ENCODE data around the gene MYO7B. TPM values are rescaled to one million over a fixed set of nuclear protein-coding genes. Genes with fewer than 3 reads are reported as not detected.

MYO7B gene
- polyA plus RNA-seq, 1 of the 3 experiments (the other 2 are of a cell fraction): 0.08 TPM

DNA sequence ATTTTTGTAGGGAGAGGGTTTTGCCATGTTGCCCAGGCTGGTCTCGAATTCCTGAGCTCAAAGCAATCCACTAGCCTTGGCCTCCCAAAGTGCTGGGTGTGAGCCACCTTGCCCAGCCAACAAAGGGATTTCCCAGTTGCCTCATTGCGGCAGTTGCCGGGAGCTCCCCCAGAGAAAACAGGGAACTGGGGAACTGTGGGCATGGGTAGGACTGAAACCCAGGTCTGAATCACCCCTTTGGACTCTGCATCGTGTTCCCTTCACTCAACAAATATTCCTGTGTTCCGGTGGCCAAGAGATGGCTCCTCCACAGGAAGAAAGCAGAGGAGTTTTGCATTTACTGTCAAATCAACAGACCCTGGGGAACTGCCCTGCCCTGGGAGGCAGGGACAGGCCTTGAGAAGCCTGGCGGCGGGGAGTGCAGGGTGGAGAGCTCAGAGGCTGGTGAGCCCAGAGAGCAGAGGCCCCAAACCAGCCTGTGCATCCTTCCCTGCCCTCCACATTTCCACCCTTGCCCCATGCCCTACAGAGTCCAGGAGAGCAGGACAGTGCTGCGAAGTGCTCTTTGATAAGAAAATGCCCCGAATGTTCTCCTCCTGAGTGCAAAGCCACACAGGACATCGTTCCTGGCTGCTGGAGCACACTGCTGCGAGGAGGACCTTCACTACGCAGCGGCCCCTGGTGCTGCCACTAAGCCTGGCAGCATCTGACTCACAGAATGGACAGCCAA is 24.9 kb downstream of the MYO7B start:
- 85% methylated on average over 8 of the region's 13 CpGs for WGBS (ENCODE audit: low lambda C conversion rate)
- H3K36me3 ChIP-seq (replicated peaks in 1 of 2; ENCODE audit: control insufficient read depth in 1 of 2, insufficient read depth in 2 of 2, low read length in 1 of 2): no peaks in the 10 kb centered on the region
- ChIA-PET POLR2A (no interaction called here), CTCF (no interaction called here)
- H3K79me2 ChIP-seq (ENCODE audit: insufficient read depth): no peaks in the 10 kb centered on the region
- H3K9me3 ChIP-seq: no peaks in the 10 kb centered on the region
- H3K27me3 ChIP-seq (ENCODE audit: insufficient read depth): no peaks in the 10 kb centered on the region; the same call in 1 of the 2 replicates
- H3F3A ChIP-seq (replicated peaks; ENCODE audit: insufficient read depth): no peaks in the 10 kb centered on the region
- no peaks in the 10 kb centered on the region for H3K9me2 ChIP-seq
- TF ChIP-seq EP300 (IDR thresholded peaks at IDR 0.05; ENCODE audit: borderline replicate concordance in 1 of 2, low read depth in 1 of 2, low read length in 1 of 2): no peak
- TF ChIP-seq JUND (IDR thresholded peaks at IDR 0.05): no peak
- no peak for TF ChIP-seq TAF1 (IDR thresholded peaks at IDR 0.05; ENCODE audit: borderline replicate concordance, low read depth, low read length)
- no peaks in the 10 kb centered on the region for H4K20me1 ChIP-seq (ENCODE audit: insufficient read depth)
- H3K4me2 ChIP-seq: no peak overlapping the region
- no peak overlapping the region for H3K27ac ChIP-seq (ENCODE audit: low read depth in 2 of 2, low read length in 1 of 2)
- H2AFZ ChIP-seq (ENCODE audit: low read depth): no peak overlapping the region
- no peak for DNase-seq
- no peaks in the 10 kb centered on the region for H3K4me1 ChIP-seq (ENCODE audit: control insufficient read depth in 1 of 2, insufficient read depth in 2 of 2, low read depth in 1 of 2, low read length in 1 of 2)
- no peak overlapping the region for H3K9ac ChIP-seq
- H3K4me3 ChIP-seq (ENCODE audit: low read depth in 2 of 2, low read length in 1 of 2): no peak overlapping the region

DNA sequence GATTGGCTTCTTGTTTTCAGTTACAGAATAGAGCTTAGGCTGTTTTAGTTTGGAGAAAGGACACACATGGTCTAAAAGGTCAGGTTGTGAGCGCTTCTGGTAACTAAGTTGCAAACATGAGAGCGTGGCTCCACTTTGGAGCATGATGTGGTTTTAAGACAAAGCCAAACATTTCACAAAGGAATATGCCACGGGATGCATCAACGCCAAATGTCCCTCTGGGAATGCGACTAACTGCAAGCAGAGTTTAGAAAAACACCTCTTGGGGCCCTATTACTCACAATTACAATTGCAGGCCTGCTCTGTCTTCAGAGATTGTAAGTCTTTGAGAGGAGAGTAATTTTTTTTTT is 25.4 kb downstream of the MYO7B start:
- Histone ChIP-seq H4K20me1 (ENCODE audit: insufficient read depth) (no peaks in the 10 kb centered on the region), H3K9ac (no peak overlapping the region), H3F3A (replicated peaks; ENCODE audit: insufficient read depth) (no peaks in the 10 kb centered on the region), H3K4me3 (ENCODE audit: low read depth in 2 of 2, low read length in 1 of 2) (no peak overlapping the region), H3K9me2 (no peaks in the 10 kb centered on the region), H3K27me3 (ENCODE audit: insufficient read depth) (no peaks in the 10 kb centered on the region; the same call in 1 of the 2 replicates), H3K79me2 (ENCODE audit: insufficient read depth) (no peaks in the 10 kb centered on the region), H3K4me1 (ENCODE audit: control insufficient read depth in 1 of 2, insufficient read depth in 2 of 2, low read depth in 1 of 2, low read length in 1 of 2) (no peaks in the 10 kb centered on the region), H3K27ac (ENCODE audit: low read depth in 2 of 2, low read length in 1 of 2) (no peak overlapping the region), H3K36me3 (replicated peaks in 1 of 2; ENCODE audit: control insufficient read depth in 1 of 2, insufficient read depth in 2 of 2, low read length in 1 of 2) (no peaks in the 10 kb centered on the region), H2AFZ (ENCODE audit: low read depth) (no peak overlapping the region), H3K4me2 (no peak overlapping the region), H3K9me3 (no peaks in the 10 kb centered on the region)
- 79% methylated on average over 5 of the region's 5 CpGs for WGBS (ENCODE audit: low lambda C conversion rate)
- DNase-seq: no peak
- ChIA-PET CTCF (no interaction called here), POLR2A (no interaction called here)
- TF ChIP-seq EP300 (IDR thresholded peaks at IDR 0.05; ENCODE audit: borderline replicate concordance in 1 of 2, low read depth in 1 of 2, low read length in 1 of 2) (no peak), TAF1 (IDR thresholded peaks at IDR 0.05; ENCODE audit: borderline replicate concordance, low read depth, low read length) (no peak), MEF2A (IDR thresholded peaks at IDR 0.05; ENCODE audit: borderline replicate concordance, low read depth) (no peak), TEAD4 (IDR thresholded peaks at IDR 0.05; ENCODE audit: borderline replicate concordance, insufficient read depth) (no peak), RXRA (IDR thresholded peaks at IDR 0.05; ENCODE audit: borderline replicate concordance, low read depth) (no peak), TCF12 (IDR thresholded peaks at IDR 0.05) (no peak), SMC3 (IDR thresholded peaks at IDR 0.05; ENCODE audit: low read depth, low read length) (no peak), MXI1 (IDR thresholded peaks at IDR 0.05; ENCODE audit: low read depth, low read length) (no peak), USF1 (IDR thresholded peaks at IDR 0.05; ENCODE audit: borderline replicate concordance, low read depth) (no peak), GABPA (IDR thresholded peaks at IDR 0.05; ENCODE audit: low read depth) (no peak), EZH2phosphoT487 (IDR thresholded peaks at IDR 0.05; ENCODE audit: borderline replicate concordance, low read depth) (no peak), CTCF (IDR thresholded peaks at IDR 0.05) (no peak), RAD21 (IDR thresholded peaks at IDR 0.05; ENCODE audit: low read length) (no peak), GATA2 (CRISPR knock-in tag; IDR thresholded peaks at IDR 0.05) (no peak), ELF1 (IDR thresholded peaks at IDR 0.05) (no peak)
- TF ChIP-seq, protein P1, sequence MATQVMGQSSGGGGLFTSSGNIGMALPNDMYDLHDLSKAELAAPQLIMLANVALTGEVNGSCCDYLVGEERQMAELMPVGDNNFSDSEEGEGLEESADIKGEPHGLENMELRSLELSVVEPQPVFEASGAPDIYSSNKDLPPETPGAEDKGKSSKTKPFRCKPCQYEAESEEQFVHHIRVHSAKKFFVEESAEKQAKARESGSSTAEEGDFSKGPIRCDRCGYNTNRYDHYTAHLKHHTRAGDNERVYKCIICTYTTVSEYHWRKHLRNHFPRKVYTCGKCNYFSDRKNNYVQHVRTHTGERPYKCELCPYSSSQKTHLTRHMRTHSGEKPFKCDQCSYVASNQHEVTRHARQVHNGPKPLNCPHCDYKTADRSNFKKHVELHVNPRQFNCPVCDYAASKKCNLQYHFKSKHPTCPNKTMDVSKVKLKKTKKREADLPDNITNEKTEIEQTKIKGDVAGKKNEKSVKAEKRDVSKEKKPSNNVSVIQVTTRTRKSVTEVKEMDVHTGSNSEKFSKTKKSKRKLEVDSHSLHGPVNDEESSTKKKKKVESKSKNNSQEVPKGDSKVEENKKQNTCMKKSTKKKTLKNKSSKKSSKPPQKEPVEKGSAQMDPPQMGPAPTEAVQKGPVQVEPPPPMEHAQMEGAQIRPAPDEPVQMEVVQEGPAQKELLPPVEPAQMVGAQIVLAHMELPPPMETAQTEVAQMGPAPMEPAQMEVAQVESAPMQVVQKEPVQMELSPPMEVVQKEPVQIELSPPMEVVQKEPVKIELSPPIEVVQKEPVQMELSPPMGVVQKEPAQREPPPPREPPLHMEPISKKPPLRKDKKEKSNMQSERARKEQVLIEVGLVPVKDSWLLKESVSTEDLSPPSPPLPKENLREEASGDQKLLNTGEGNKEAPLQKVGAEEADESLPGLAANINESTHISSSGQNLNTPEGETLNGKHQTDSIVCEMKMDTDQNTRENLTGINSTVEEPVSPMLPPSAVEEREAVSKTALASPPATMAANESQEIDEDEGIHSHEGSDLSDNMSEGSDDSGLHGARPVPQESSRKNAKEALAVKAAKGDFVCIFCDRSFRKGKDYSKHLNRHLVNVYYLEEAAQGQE (IDR thresholded peaks at IDR 0.05; ENCODE audit: low read depth, low read length): no peak
